ENCODE data around the gene LOXL3. TPM values are rescaled to one million over a fixed set of nuclear protein-coding genes. Genes with fewer than 3 reads are reported as not detected.
A peak's percentile ranks its signal among the peaks of the same experiment; 100 is the strongest.

The LOXL3 gene
- polyA plus RNA-seq, 1 donor, result 3.6 TPM

DNA sequence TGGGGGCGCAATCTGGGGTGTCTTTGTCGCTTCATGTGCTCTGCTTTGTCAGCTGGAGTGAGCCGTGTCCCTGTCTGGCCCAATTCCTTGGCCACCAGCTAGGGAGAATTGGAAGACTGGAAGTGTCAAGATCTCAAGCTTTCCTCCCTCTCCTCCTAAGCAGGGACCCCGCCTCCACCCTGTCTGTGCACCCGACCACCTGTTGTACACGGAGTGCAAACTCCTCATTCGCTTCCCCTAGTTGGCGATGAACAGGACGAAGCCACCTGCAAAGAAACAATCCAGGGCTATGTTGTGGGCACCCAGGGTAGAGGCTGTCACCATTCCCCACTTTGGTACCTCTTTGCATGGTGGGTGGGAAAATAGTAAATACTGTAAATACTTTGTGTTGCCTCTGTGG lies 26.0 kb downstream of the LOXL3 start:
- Histone ChIP-seq H3K27ac (ENCODE audit: low read length) (no peak overlapping the region), H3K9me3 (ENCODE audit: control insufficient read depth, low read depth, low read length) (no peaks in the 10 kb centered on the region), H3K4me3 (ENCODE audit: low read length) (no peak overlapping the region), H3K4me1 (ENCODE audit: control insufficient read depth, insufficient read depth, low read length) (peaks cover 15% of the 10 kb centered on the region), H3K27me3 (ENCODE audit: control insufficient read depth, insufficient read depth, low read length) (no peaks in the 10 kb centered on the region), H3K36me3 (ENCODE audit: control insufficient read depth, insufficient read depth, low read length) (peaks cover 30% of the 10 kb centered on the region)
- no peak for DNase-seq
- WGBS (ENCODE audit: insufficient coverage, low lambda C conversion rate), result no CpG with 5 or more reads among the region's 9 CpGs

DNA sequence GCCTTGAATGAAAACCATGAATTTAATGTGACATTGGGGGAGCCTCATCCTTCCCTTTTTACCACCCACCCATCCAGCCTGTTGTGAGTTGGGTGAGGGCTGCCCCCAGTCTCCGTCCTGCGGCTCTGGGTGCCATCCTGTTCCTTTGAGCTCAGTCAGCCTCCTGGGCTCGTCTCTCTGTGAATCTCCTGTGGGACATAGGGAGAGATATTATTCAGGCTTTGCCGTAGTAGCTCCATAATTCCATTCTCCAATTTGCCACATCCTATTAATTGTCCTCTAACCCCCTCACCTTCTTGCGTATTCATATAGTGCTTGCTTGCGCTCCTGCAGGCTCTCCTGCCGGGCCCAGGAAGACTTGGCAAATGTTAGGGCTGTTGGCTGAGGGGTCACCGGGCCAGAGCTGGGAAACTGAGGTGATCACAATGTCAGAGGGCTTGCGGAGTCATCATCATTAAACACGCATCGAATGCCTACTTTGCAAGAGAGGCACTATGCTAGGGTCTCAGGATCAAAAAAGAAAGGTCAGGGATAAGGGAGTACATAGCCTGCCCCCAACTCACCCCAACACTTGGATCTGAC lies 27.0 kb downstream of the LOXL3 start:
- no peak overlapping the region for H3K4me3 ChIP-seq (ENCODE audit: low read length)
- H3K4me1 ChIP-seq (ENCODE audit: control insufficient read depth, insufficient read depth, low read length), result peaks cover 15% of the 10 kb centered on the region
- no CpG with 5 or more reads among the region's 11 CpGs for WGBS (ENCODE audit: insufficient coverage, low lambda C conversion rate)
- H3K36me3 ChIP-seq (ENCODE audit: control insufficient read depth, insufficient read depth, low read length), result peaks cover 26% of the 10 kb centered on the region
- no peak overlapping the region for H3K27ac ChIP-seq (ENCODE audit: low read length)
- DNase-seq, result no peak
- no peaks in the 10 kb centered on the region for H3K9me3 ChIP-seq (ENCODE audit: control insufficient read depth, low read depth, low read length)
- no peaks in the 10 kb centered on the region for H3K27me3 ChIP-seq (ENCODE audit: control insufficient read depth, insufficient read depth, low read length)

DNA sequence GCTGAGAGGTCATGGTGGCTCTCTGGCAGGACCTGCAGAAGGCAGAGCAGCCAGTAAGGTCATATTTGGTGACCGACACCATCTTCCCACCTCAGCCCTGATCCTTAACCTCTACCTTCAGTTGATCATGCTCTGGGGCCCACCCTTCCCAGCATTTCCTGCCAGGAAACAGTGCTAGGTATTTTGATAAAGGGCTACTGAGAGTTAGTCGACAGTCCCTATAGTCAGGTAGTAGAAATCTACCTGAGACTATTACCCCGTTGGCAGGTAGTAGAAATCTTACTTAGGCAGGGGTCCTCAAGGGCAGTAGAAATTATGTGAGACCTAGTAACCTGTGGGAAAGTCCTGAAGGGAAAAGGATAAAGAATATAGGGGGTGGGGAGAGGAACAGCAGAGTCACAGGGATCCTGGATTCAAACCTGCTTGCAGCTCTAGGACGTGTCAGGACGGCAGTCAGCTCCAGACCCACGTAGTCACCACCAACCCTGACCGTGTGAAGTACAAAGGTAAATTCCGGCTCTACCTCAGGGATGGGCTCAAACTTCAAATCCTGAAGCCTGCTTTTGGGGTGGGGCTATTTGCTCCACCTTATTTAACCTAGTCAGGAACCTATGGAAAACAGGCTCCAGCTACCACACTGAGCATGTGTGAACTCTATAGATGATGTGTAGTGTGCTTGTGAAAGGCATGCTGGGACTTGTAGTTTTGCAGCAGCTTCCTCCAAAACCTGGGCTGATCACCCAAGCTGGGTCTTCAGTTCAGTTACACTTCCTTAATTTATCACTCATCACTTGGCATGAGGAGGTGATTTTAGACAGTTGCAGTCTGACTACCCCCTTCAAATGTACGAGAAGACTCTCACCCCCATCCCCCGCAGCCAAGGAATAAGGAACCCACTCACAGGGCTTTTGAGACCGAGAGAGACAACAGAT lies 27.8 kb downstream of the LOXL3 start, which contains the start of gene DQX1:
Gene DQX1, minus strand, starts transcription at position 515 of the 932 bp plus-strand sequence. Its CDS starts 502 bp downstream, at position 13.
- Histone ChIP-seq H3K4me1 (ENCODE audit: control insufficient read depth, insufficient read depth, low read length) (peaks cover 12% of the 10 kb centered on the region), H3K4me3 (ENCODE audit: low read length) (peak within 1 kb of the TSS; percentile 8), H3K27me3 (ENCODE audit: control insufficient read depth, insufficient read depth, low read length) (no peaks in the 10 kb centered on the region), H3K36me3 (ENCODE audit: control insufficient read depth, insufficient read depth, low read length) (peaks cover 22% of the 10 kb centered on the region), H3K27ac (ENCODE audit: low read length) (peak within 1 kb of the TSS; percentile 20), H3K9me3 (ENCODE audit: control insufficient read depth, low read depth, low read length) (no peaks in the 10 kb centered on the region)
- WGBS (ENCODE audit: insufficient coverage, low lambda C conversion rate), result no CpG with 5 or more reads among the region's 11 CpGs
- DNase-seq, result peak; percentile 79 to 88

DNA sequence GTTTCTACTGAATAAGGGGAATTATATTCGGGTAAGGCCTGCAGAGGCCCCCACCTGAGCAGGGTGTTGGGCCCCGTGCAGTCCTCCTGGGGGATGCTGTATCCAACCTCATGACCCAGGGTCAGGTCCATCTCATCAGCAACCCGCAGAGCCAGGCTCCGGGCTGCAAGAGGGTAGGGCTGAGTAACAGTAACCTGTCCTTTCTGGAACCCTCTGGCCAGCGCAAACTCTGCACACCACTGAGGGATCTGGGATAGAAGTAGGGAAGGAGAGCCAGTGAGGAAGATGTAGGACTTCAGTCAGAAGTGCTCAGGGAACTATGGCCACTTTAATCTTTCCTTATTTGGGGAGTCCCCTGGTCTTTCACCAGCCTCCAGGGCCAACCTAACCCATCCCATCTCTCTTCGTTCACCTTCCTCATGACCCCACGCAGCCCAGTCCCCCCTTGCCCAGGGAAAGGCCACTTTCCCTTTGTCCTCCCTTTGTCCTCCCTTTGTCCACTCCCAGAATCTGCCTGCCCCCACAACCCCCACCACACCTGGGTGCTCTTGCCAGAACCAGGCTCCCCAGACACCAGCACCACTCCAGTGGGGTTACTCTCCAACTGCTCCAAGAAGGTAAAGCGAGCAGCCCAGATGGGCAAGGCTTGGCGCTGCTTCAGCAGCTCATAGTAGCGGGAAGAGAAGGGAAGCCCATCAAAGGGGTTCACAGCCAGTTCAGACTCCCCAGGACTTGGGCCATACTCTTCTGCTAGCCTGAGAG lies 28.6 kb downstream of the LOXL3 start:
- Histone ChIP-seq H3K9me3 (ENCODE audit: control insufficient read depth, low read depth, low read length) (no peaks in the 10 kb centered on the region), H3K36me3 (ENCODE audit: control insufficient read depth, insufficient read depth, low read length) (peaks cover 22% of the 10 kb centered on the region), H3K27me3 (ENCODE audit: control insufficient read depth, insufficient read depth, low read length) (peaks cover 3% of the 10 kb centered on the region), H3K27ac (ENCODE audit: low read length) (no peak overlapping the region), H3K4me1 (ENCODE audit: control insufficient read depth, insufficient read depth, low read length) (peaks cover 8% of the 10 kb centered on the region), H3K4me3 (ENCODE audit: low read length) (peak overlapping the region; percentile 8)
- no peak for DNase-seq
- no CpG with 5 or more reads among the region's 10 CpGs for WGBS (ENCODE audit: insufficient coverage, low lambda C conversion rate)

DNA sequence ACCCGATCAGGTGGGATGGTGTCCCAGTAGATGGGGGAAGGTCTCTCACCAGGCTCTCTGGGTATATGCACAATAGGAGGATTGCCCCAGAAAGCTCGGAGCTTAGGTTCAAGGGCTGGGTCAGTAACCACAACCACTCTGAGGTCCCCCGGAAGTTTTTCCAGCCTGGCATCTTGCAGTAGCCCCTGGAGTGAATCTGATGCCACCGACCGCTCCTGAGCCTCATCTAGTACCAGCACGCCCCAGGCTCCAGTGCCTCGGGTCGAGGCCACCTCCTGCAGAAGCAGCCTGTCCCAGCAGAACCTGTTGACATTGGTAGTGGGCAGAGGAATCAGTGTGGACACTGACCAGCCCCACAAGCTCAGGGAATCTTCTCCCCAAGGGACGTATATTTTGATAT lies 29.7 kb downstream of the LOXL3 start:
- no peaks in the 10 kb centered on the region for H3K9me3 ChIP-seq (ENCODE audit: control insufficient read depth, low read depth, low read length)
- H3K36me3 ChIP-seq (ENCODE audit: control insufficient read depth, insufficient read depth, low read length), result peaks cover 22% of the 10 kb centered on the region
- peaks cover 10% of the 10 kb centered on the region for H3K27me3 ChIP-seq (ENCODE audit: control insufficient read depth, insufficient read depth, low read length)
- no peak for DNase-seq
- no CpG with 5 or more reads among the region's 9 CpGs for WGBS (ENCODE audit: insufficient coverage, low lambda C conversion rate)
- H3K4me1 ChIP-seq (ENCODE audit: control insufficient read depth, insufficient read depth, low read length), result peaks cover 8% of the 10 kb centered on the region
- no peak overlapping the region for H3K27ac ChIP-seq (ENCODE audit: low read length)
- no peak overlapping the region for H3K4me3 ChIP-seq (ENCODE audit: low read length)

DNA sequence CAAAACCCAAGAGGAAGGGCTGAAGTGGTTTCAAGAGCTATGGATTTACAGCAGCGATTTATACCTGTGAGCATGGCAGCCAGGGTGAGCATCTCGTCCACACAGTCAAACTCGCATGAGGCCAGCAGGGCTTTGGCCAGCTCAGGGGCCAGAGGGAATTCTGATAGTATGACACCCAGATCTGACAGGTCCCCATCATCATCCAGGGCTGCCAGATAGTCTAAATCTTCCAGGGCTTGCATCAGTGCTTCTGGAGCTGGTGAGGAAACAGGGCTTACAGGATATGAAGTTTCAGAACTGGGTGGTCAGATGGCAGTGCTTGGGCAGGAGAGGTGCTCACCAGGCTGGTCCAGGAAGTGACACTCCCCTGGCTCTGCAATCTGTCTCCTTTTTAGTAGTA lies 31.2 kb downstream of the LOXL3 start:
- H3K9me3 ChIP-seq (ENCODE audit: control insufficient read depth, low read depth, low read length), result no peaks in the 10 kb centered on the region
- WGBS (ENCODE audit: insufficient coverage, low lambda C conversion rate), result no CpG with 5 or more reads among the region's 3 CpGs
- H3K4me3 ChIP-seq (ENCODE audit: low read length), result no peak overlapping the region
- no peak for DNase-seq
- H3K4me1 ChIP-seq (ENCODE audit: control insufficient read depth, insufficient read depth, low read length), result no peaks in the 10 kb centered on the region
- peaks cover 14% of the 10 kb centered on the region for H3K36me3 ChIP-seq (ENCODE audit: control insufficient read depth, insufficient read depth, low read length)
- H3K27me3 ChIP-seq (ENCODE audit: control insufficient read depth, insufficient read depth, low read length), result peaks cover 23% of the 10 kb centered on the region
- H3K27ac ChIP-seq (ENCODE audit: low read length), result no peak overlapping the region

DNA sequence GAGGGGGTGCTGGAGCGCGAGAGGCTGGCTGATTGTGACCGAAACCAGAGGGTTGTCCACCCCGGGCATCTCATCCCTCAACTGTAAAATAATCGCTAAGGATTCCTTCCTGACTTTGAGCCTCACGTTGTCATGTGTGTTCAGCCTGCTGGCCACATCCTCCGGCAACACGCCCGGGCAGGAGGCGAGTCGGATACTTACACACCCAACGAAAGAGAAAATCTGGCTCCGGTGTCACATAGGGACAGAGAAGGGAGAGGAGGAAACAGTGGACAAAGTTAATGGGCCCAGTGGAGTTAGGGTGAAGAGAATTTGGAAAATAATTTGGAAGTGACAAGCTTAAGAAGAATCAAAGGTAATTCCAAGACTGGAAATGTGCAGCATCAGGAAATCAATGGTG lies 37.1 kb downstream of the LOXL3 start:
- Histone ChIP-seq H3K4me3 (ENCODE audit: low read length) (no peak overlapping the region), H3K36me3 (ENCODE audit: control insufficient read depth, insufficient read depth, low read length) (no peaks in the 10 kb centered on the region), H3K27ac (ENCODE audit: low read length) (no peak overlapping the region), H3K27me3 (ENCODE audit: control insufficient read depth, insufficient read depth, low read length) (peaks cover 80% of the 10 kb centered on the region), H3K4me1 (ENCODE audit: control insufficient read depth, insufficient read depth, low read length) (peaks cover 5% of the 10 kb centered on the region), H3K9me3 (ENCODE audit: control insufficient read depth, low read depth, low read length) (peaks cover 23% of the 10 kb centered on the region)
- no CpG with 5 or more reads among the region's 13 CpGs for WGBS (ENCODE audit: insufficient coverage, low lambda C conversion rate)
- no peak for DNase-seq

DNA sequence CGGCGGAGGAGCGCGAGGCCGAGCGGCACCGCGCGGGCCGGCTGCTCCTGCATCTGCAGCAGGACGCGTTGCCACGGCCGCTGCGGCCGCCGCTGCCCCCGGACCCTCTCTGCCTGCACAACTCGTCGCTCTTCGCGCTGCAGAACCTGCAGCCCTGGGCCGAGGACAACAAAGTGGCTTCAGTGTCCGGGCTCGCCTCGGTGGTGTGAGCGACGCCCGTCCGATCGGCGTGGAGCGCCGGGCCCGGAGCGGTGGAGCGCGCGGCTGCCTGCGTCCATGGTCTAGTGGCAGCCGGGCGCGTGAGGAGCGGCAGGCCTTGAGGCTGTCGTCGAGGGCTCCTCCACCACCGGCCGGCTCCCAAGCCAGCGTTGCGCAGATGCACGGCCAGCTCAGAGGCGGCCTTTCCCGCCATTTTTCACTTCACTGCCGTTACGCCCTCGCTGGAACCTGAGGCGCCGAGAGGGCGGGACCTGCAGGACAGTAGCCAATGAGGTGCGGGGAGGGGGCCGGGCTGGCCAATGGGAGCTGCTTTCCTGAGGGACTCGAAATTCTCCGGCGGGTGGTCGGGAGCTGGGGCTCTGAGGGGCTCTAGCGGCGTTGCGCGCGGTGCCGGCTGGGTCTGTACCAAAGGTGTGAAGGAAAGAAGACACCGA lies 37.6 kb downstream of the LOXL3 start:
- Histone ChIP-seq H3K4me3 (ENCODE audit: low read length) (no peak overlapping the region), H3K27ac (ENCODE audit: low read length) (no peak overlapping the region), H3K36me3 (ENCODE audit: control insufficient read depth, insufficient read depth, low read length) (no peaks in the 10 kb centered on the region), H3K27me3 (ENCODE audit: control insufficient read depth, insufficient read depth, low read length) (peaks cover 85% of the 10 kb centered on the region), H3K9me3 (ENCODE audit: control insufficient read depth, low read depth, low read length) (peaks cover 23% of the 10 kb centered on the region), H3K4me1 (ENCODE audit: control insufficient read depth, insufficient read depth, low read length) (peaks cover 5% of the 10 kb centered on the region)
- WGBS (ENCODE audit: insufficient coverage, low lambda C conversion rate), result no CpG with 5 or more reads among the region's 72 CpGs
- DNase-seq, result peak; percentile 36 to 61

GRCh38 chr2:74515271-74515980 lies 38.3 kb downstream of the LOXL3 start:
- H3K27ac ChIP-seq (ENCODE audit: low read length), result no peak overlapping the region
- no peak overlapping the region for H3K4me3 ChIP-seq (ENCODE audit: low read length)
- peak in 1 of 2 donors; percentile 47 for DNase-seq
- H3K4me1 ChIP-seq (ENCODE audit: control insufficient read depth, insufficient read depth, low read length), result peaks cover 5% of the 10 kb centered on the region
- H3K9me3 ChIP-seq (ENCODE audit: control insufficient read depth, low read depth, low read length), result peaks cover 23% of the 10 kb centered on the region
- H3K36me3 ChIP-seq (ENCODE audit: control insufficient read depth, insufficient read depth, low read length), result no peaks in the 10 kb centered on the region
- WGBS (ENCODE audit: insufficient coverage, low lambda C conversion rate), result no CpG with 5 or more reads among the region's 60 CpGs
- H3K27me3 ChIP-seq (ENCODE audit: control insufficient read depth, insufficient read depth, low read length), result peaks cover 89% of the 10 kb centered on the region

All from large intestine (tissue), 3 donors.